ENCODE measurements around the gene ZSCAN31. TPM values are rescaled to one million over a fixed set of nuclear protein-coding genes. Genes with fewer than 3 reads are reported as not detected.
A peak's percentile ranks its signal among the peaks of the same experiment; 100 is the strongest.

The ZSCAN31 gene
- total and polyA plus RNA-seq, 9 of the 15 experiments (the other 6 are each of a cell fraction or from before 2014, with no cell fraction given): 3.9 to 12.1 (median 7.0) TPM

DNA sequence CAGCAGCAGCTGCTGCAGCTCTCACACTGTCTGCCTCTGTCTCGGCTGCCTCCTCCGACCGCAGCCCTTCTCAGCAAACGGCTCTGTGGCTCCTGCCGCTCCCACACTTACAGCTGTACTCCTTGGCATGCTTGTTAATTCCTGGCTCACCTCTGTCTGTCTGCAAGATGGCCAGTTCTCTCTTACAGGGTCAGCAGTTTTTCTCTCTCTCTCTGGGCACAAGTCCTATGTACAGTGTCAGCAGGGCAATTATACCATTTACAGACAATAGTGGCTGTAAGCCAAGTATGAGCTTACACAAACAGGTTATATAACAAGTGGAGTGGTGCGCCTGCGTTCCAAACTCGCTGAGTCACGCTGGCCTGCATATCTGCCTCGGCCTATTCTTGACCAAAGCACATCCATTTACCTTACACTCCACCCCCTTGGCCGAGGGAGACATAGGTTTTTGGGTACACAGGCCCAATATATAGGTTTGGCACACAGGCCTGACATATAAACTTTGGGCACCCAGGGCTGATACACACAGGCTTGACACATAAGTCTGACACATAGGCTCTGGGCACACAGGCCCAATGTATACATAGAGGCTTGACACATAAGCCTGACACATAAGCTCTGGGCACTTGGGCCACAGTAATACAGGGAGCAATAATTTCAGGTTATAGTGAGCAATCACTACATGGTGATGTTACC is 18.2 kb upstream of the ZSCAN31 start (continued):
- TF ChIP-seq, protein P1, sequence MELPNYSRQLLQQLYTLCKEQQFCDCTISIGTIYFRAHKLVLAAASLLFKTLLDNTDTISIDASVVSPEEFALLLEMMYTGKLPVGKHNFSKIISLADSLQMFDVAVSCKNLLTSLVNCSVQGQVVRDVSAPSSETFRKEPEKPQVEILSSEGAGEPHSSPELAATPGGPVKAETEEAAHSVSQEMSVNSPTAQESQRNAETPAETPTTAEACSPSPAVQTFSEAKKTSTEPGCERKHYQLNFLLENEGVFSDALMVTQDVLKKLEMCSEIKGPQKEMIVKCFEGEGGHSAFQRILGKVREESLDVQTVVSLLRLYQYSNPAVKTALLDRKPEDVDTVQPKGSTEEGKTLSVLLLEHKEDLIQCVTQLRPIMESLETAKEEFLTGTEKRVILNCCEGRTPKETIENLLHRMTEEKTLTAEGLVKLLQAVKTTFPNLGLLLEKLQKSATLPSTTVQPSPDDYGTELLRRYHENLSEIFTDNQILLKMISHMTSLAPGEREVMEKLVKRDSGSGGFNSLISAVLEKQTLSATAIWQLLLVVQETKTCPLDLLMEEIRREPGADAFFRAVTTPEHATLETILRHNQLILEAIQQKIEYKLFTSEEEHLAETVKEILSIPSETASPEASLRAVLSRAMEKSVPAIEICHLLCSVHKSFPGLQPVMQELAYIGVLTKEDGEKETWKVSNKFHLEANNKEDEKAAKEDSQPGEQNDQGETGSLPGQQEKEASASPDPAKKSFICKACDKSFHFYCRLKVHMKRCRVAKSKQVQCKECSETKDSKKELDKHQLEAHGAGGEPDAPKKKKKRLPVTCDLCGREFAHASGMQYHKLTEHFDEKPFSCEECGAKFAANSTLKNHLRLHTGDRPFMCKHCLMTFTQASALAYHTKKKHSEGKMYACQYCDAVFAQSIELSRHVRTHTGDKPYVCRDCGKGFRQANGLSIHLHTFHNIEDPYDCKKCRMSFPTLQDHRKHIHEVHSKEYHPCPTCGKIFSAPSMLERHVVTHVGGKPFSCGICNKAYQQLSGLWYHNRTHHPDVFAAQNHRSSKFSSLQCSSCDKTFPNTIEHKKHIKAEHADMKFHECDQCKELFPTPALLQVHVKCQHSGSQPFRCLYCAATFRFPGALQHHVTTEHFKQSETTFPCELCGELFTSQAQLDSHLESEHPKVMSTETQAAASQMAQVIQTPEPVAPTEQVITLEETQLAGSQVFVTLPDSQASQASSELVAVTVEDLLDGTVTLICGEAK (IDR thresholded peaks at IDR 0.05): no peak
- TF ChIP-seq, protein P1 (CRISPR knock-in tag; IDR thresholded peaks at IDR 0.05): no peak
- TF ChIP-seq MAFG (tag; conservative IDR thresholded peaks at IDR 0.05) (peak; percentile 99), RBBP5 (IDR thresholded peaks at IDR 0.05; ENCODE audit: borderline replicate concordance, insufficient read depth, low read length, poor library complexity, severe bottlenecking) (peak; percentile 34), ELF2 (CRISPR knock-in tag; IDR thresholded peaks at IDR 0.05) (peak; percentile 90), HDAC1 (IDR thresholded peaks at IDR 0.05) (peak; percentile 82 to 84; a peak in 3 of 4 replicates), ZNF561 (CRISPR knock-in tag; conservative IDR thresholded peaks at IDR 0.05) (peak; percentile 76; the same call in 1 of the 2 replicates), DACH1 (IDR thresholded peaks at IDR 0.05; ENCODE audit: partially characterized antibody) (peak; percentile 33)
- TF ChIP-seq, protein P2, sequence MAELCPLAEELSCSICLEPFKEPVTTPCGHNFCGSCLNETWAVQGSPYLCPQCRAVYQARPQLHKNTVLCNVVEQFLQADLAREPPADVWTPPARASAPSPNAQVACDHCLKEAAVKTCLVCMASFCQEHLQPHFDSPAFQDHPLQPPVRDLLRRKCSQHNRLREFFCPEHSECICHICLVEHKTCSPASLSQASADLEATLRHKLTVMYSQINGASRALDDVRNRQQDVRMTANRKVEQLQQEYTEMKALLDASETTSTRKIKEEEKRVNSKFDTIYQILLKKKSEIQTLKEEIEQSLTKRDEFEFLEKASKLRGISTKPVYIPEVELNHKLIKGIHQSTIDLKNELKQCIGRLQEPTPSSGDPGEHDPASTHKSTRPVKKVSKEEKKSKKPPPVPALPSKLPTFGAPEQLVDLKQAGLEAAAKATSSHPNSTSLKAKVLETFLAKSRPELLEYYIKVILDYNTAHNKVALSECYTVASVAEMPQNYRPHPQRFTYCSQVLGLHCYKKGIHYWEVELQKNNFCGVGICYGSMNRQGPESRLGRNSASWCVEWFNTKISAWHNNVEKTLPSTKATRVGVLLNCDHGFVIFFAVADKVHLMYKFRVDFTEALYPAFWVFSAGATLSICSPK (IDR thresholded peaks at IDR 0.05; ENCODE audit: borderline replicate concordance): no peak
- TF ChIP-seq, protein P3, sequence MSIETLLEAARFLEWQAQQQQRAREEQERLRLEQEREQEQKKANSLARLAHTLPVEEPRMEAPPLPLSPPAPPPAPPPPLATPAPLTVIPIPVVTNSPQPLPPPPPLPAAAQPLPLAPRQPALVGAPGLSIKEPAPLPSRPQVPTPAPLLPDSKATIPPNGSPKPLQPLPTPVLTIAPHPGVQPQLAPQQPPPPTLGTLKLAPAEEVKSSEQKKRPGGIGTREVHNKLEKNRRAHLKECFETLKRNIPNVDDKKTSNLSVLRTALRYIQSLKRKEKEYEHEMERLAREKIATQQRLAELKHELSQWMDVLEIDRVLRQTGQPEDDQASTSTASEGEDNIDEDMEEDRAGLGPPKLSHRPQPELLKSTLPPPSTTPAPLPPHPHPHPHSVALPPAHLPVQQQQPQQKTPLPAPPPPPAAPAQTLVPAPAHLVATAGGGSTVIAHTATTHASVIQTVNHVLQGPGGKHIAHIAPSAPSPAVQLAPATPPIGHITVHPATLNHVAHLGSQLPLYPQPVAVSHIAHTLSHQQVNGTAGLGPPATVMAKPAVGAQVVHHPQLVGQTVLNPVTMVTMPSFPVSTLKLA (conservative IDR thresholded peaks at IDR 0.05): peak; percentile 39 to 46; a peak in 3 of 4 replicates
- TF ChIP-seq, protein P4, sequence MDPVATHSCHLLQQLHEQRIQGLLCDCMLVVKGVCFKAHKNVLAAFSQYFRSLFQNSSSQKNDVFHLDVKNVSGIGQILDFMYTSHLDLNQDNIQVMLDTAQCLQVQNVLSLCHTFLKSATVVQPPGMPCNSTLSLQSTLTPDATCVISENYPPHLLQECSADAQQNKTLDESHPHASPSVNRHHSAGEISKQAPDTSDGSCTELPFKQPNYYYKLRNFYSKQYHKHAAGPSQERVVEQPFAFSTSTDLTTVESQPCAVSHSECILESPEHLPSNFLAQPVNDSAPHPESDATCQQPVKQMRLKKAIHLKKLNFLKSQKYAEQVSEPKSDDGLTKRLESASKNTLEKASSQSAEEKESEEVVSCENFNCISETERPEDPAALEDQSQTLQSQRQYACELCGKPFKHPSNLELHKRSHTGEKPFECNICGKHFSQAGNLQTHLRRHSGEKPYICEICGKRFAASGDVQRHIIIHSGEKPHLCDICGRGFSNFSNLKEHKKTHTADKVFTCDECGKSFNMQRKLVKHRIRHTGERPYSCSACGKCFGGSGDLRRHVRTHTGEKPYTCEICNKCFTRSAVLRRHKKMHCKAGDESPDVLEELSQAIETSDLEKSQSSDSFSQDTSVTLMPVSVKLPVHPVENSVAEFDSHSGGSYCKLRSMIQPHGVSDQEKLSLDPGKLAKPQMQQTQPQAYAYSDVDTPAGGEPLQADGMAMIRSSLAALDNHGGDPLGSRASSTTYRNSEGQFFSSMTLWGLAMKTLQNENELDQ (CRISPR knock-in tag; IDR thresholded peaks at IDR 0.05; ENCODE audit: borderline replicate concordance): no peak

Data from K562 (cell line).